Stimulated activated CD4-positive, alpha-beta T cell treated with anti-CD3 and anti-CD28 coated beads, Interleukin-15, amount 100 ng/mL, for 48 hours (primary cell): ENCODE results near the gene GMPS.
"Not testable (repeated sequence)": the region's sequence is repeated elsewhere in the genome, so short reads cannot be mapped to it uniquely, and the experiment has no call there.

ENCODE experiments used
- DNase-seq, 2 donors: peaks; one replicate each; pipeline ENCODE4 v3.0.0-alpha.2; 2020; ENCODE audit warnings: low read depth in 2 of 2

The GMPS gene

GRCh38 chr3:155941354-155941753 lies 70.9 kb downstream of the GMPS start:
- DNase-seq: no peak

DNA sequence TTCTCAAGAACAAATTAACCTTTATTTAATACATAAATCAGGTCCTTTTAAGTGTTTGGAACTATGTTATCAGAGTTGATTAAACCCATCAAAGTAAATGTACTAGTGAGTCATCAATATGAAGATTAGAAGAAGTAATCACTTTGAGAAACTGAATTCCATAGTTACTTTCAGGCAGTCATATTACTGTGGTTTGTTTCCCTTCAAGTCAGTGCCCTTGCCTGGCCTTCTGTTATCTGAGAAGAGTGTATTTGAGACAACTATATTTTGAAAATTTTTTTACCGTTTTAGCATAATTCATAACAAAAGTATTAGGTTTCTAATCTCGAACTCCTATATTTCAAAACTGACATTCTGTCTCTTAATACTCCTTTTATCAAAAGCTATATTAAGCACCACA lies 73.6 kb downstream of the GMPS start:
- no peak for DNase-seq

DNA sequence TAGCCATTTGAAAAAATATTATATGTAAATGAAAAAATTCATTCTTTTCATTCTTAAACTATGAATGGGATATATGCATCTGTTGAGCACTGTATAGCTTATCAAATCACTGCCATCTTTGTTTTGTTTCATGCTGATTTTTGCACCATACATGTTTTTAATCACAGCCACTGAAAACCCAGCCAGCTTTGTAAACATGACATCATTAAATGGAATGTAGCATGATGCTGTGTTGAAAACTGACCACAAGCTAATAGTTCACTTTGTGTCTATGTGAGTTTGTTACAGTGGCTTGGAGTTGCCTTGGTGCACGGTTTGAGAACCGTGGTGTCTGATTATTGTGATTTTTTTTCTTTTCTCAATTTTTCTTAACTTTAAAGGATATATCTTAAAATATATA lies 75.7 kb downstream of the GMPS start:
- DNase-seq: no peak

DNA sequence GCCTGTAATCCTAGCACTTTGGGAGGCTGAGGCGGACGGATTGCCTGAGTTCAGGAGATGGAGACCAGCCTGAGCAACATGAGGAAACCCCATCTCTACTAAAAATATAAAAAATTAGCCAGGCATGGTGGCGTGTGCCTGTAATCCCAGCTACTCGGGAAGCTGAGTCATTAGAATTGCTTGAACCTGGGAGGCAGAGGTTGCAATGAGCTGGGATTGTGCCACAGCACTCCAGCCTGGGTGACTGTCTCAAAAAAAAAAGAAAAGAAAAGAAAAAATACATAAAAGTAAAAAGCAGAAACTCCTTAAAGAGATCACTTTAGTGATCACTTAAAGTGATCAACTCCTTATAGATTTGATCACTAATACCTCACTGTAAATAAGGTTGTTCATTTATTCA lies 78.0 kb downstream of the GMPS start:
- no peak for DNase-seq

DNA sequence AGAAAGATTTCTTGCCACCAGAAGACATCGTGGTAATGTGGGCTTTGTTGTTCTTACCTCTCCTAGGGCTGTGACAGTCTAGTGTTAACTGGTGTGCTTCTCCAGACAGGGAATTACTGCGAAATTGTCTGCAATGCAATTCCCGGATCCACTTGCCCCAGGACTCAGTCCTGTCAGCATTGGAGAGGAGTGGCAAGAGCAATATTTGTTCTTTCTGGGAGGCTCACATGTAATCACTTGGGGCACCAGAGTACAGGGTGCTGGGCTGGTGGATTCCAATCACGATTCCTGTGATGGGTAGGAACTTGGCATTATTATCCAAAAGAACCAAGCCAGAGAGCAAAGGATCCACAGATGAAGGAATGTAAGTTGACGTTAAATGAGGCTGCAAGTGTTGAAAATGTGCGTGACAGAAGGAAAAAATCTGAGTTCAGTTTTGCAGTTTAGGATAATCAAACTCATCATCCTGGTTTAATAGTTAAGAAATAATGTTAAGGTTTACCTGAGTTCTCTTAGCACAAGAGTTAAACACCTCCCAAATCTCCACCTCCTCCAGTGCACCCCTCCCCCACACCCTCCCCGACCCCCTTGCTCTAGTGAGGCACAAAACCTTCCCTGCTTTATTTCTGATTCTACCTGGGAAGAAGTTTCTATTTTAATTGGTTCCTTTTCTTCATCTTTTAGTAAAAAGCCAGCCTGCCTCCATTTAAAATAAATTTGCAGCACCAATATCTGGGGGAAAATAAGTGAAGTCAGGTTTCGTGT lies 79.2 kb downstream of the GMPS start:
- DNase-seq: no peak

DNA sequence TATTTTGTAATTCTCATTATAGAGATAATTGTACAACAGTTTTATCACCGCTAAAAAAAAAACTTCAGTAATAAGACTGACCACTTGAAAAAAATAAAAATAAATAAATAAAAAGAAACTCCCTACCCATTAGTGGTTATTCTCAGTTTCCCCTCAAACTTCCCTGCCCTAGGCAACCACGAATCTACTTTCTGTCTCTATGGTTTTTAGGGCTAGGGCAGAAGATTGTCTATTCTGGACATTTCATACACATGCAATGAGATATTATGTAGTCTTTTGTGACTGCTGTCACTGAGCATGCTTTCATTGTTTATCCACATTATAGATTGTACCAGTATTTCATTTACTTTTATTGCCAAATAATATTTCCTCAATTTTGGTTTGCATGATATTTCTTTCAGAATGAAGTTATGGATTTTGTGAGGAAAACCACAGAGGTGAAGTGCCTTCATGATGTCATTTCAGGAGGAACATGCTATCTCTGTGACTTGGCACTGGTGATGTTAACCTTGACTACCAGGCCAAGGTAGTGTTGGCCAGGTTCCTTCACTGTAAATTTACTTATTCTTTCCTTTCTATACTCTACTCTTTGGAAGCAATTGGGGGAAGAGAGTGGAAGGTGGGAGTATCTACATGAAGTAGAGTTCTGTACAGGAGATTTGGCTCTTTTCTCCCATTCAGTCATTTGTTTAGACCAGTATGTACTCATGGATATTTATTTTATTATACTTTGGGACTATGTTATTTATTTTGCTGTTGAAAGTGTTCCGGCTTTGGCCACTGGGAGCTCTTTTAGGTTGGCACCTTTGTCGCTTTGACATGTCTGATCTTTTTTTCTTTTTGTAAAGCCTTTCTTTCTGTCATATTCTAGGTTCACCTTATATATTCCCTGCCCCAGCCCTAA lies 86.3 kb downstream of the GMPS start:
- no peak for DNase-seq

DNA sequence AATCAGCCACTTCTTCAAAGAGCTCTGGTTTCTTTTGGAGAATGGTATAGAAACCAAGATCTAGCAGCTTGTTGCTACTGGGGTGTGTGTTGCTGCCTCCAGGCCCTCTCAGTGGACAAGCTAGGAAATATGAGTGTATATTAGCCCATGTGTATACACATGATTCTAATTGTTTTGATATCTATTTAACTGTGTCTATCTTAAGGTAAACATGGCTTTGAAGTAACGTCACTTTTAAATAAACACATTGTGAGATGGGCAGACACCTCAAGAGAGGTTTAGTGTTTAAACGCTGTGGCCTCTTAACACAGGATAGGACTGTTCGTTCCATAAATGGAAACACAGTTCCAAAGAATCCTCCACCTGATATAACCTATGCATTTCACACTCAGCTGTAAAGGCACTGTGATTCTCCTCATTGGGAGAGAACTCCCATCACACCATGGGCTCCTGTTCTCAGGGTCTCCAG lies 87.0 kb downstream of the GMPS start:
- DNase-seq: no peak

GRCh38 chr3:155958676-155959075 lies 88.2 kb downstream of the GMPS start:
- no peak for DNase-seq

DNA sequence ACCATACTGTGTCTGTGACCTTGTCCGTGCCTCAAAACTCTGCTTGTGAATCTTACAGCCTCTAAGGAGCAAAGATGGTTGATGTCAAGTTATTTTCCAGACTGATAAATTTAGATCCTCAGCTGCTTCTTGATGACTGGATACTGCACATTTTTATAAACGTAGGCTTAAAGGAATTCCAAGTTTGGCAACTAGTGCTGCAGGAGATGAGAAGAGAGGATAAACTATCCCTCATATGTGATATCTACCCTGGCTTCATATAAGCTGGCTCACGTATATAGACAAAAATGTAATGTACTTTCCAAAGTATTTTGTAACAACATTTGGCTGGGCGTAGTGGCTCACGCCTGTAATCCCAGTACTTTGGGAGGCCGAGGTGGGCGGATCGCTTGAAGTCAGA lies 89.6 kb downstream of the GMPS start:
- DNase-seq: no peak

DNA sequence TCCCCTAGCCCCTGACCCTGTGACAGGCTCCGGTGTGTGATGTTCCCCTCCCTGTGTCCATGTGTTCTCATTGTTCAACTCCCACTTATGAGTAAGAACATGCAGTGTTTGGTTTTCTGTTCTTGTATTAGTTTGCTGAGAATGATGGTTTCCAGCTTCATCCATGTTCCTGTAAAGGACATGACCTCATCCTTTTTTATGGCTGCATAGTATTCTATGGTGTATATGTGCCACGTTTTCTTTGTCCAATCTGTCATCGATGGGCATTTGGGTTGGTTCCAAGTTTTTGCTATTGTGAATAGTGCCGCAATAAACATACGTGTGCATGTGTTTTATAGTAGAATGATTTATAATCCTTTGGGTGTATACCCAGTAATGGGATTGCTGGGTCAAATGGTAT lies 90.6 kb downstream of the GMPS start:
- DNase-seq: not testable (repeated sequence)

- DNase-seq: no peak
Measured at GRCh38 chr3:155963570-155963969, 93.1 kb downstream of the GMPS start.

DNA sequence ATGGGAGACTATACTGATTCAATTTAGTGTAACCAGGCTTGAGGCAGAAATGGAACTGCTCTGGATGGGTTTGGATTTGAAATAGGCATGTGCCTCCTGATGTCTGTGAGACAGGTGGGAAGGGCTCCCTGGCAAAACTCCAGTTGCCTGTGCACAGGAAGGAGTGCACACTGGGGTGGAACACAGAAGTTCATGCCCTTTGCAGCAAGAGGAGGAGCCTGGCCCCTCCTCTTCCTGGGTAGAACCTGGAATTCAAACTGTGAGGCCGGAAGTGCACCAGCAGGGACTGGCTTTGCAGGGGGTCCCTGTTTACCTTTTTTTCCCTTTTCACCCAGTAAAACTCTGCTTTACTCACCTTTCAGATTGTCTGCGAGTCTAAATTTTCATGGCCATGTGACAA lies 99.9 kb downstream of the GMPS start:
- no peak for DNase-seq

DNA sequence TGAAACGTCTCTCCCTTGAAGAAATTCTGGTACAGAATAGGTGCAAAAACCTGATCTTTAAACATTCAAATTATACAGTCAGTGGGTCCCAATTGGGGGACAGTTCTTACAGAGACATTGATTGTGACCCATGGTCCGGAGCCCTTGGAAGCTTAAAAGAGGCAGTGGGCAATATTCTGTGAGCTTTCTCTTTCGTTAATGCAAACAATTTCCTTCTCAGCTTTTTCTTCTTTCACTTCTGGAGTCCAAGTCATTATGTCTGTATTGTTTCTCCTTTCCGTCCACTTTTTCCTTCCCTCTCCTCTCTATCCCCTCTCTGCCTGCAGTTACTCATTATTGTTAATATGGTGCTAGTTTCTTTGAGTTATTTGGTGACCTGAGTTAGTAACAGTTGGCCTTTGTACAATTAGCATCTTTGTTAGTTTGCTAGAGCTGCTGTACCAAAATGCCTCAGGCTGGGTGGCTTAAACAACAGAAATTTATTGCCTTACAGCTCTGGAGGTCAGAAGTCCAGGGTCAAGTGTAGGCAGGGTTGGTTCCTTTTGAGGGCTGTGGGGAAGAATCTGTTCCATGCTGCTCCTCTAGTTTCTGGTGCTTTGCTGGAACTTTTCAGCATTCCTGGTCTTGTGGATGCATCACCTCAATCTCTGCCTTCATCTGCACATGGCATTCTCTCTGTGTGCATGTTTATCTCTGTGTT lies 102.6 kb downstream of the GMPS start:
- DNase-seq: no peak

DNA sequence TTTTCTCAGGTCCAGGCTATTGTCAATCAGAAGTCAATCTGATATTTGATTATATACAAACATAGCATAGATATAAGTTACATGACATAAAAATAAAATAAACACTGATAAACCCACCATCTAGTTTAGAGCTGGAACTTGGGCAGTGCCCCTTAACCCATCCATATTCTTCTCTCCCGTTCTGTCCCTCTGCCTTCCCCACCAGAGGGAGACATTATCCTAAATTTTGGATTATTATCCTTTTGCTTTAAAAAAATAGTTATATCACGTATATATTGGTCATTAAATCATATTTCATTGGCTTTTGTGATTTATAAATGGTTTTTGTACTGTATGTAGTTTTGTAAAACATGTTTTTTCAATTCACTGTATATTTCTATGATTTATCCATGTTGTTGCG lies 107.9 kb downstream of the GMPS start:
- DNase-seq: no peak

GRCh38 chr3:155979746-155980145 lies 109.3 kb downstream of the GMPS start:
- no peak for DNase-seq

DNA sequence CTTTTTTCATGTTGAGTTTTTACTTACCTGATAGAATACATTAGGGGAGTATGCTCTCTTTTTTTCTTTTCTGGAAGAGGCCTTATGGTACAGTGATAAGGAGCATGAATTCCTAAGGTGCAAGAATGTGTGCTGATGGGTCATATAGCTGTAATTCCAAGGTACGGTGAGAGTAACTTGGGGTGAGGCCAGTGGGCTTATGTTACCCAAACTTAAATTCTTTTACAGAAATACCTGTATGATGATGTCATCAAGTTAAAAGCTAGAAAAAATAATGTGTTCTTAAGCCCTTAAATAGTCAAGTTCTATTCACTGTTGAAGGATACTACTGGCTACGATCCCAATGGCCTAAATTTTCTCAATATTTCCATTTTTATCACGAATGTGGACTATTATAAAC lies 111.2 kb downstream of the GMPS start:
- no peak for DNase-seq

DNA sequence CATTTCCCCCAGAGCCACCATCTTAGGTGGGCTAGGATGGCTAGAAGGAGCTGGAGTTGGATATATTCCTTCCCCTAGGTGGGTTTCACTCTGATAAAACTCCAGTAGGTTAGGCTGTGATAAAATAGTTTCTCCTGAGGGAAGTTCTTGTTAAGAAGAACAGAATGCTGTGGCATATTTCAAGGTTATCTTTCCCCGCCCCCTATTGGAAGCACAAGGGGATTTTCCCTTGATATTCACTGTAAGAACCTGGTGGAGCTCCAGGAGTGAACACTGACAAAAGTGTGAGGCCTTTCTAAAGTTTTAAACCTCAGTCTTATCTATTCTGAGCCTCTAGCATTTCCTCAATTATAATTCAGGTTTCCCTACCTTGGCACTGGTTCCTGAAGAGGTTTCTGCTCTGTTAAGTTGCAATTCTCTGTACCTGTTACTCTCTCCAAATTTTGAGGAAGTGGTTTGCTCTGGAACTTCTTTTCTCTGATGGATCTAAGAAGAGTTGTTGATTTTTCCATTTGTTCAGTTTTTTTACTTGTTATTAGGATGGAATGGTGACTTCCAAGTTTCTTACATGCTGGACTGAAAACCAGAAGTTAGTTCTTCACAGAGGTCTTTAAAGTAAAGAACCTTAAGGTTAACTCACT lies 113.5 kb downstream of the GMPS start:
- no peak for DNase-seq

GRCh38 chr3:155984791-155985417 lies 114.5 kb downstream of the GMPS start:
- DNase-seq: no peak

DNA sequence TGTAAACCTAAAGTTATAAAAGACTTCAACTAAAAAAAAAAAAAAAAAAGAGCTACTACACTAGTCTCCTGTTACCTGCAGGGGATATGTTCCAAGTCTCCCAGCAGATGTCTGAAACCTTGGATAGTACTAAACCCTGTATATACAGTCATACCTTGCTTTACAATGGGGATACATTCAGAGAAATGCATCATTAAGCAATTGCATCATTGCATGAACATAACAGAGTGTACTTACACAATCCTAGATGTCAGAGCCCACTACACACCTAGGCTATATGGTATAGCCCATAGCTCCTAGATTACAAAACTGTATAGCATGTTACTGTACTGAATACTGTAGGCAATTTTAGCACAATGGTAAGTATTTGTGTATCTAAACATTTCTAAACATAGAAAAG lies 119.1 kb downstream of the GMPS start:
- no peak for DNase-seq

DNA sequence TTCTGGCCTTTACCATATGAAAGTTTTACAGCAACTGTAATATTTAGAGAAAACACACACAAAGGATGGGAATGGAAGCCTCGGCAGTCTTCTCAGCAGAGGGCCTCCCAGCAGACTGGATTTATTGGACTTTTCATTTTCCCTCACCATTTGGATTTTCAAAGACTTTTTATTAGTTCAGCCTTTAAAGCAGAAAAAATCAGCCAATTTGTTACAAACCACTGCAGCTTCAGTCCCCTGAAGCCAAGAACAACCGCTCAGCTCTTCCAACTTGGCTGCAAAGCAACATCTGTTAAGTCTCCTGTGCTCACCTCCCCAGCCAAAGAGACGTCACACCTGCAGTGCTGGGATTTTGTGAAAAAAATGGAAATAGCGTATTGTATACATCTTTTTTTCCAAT lies 120.8 kb downstream of the GMPS start:
- DNase-seq: no peak

- DNase-seq: no peak
Measured at GRCh38 chr3:155991847-155992246, 121.4 kb downstream of the GMPS start.
